HCT116 (cell line): Measurements from ENCODE around the gene OTOA. TPM values are rescaled to one million over a fixed set of nuclear protein-coding genes. Genes with fewer than 3 reads are reported as not detected.
"Not testable (repeated sequence)": the region's sequence is repeated elsewhere in the genome, so short reads cannot be mapped to it uniquely, and the experiment has no call there.

Experiments used
- ATAC-seq: fragments of 200-7000 bp; cut with Tn5 transposase; 2 replicates; pipeline ENCODE4 v1.9.1; 2020; ENCODE audit warnings: mild to moderate bottlenecking, moderate library complexity
- BruUV-seq: library from RNA; stranded (reverse); fragments of 400-500 nt; replicated peaks from 2 replicates; lab custom pipeline; 2021; lab: Mats Ljungman, UMichigan
- CTCF ChIA-PET: fragments of 300-600 bp; sonication (Branson Sonifier 250); formaldehyde crosslinking; loops from one replicate; lab custom pipeline; 2021; ENCODE audit warnings: antibody characterized with exemption; lab: Charles Lee
- POLR2A ChIA-PET: fragments of 300-600, 350-600 bp; sonication (Branson Sonifier 250); formaldehyde crosslinking; loops from one replicate; lab custom pipeline; 2021; ENCODE audit warnings: antibody characterized with exemption; lab: Charles Lee
- RAD21 ChIA-PET, 2 experiments: fragments of 300-600 bp; sonication (Branson Sonifier 250); formaldehyde crosslinking; loops; one replicate each; lab custom pipeline; 2023; ENCODE audit warnings: low total read pairs in 2 of 2; ENCODE audit not compliant: uncharacterized antibody in 2 of 2, unreplicated experiment in 2 of 2, low non-redundant PET in 1 of 2; lab: Charles Lee
- DNase-seq: peaks from one replicate; pipeline ENCODE4 v3.0.0-alpha.2; 2010; ENCODE audit warnings: low read depth, low spot score
- H2AFZ ChIP-seq: fragments of 200-600 bp; shearing (Covaris generic), sonication (generic); 2 replicates; pipeline ENCODE4 v1.6.1; 2017; ENCODE audit warnings: low read depth, mixed run types, mixed read lengths, antibody characterized with exemption, low read length; ENCODE audit not compliant: poor library complexity, severe bottlenecking
- H3K27ac ChIP-seq: 2 replicates; pipeline ENCODE4 v1.5.1; 2012; ENCODE audit warnings: low read depth, low read length
- H3K27me3 ChIP-seq: fragments of 200-600 bp; sonication (generic); 2 replicates; pipeline ENCODE4 v1.6.1; 2016; ENCODE audit warnings: mixed run types, low read length, mixed read lengths; ENCODE audit not compliant: insufficient read depth
- H3K36me3 ChIP-seq, 2 experiments: fragments of 200-500 bp in 1 of 2; fragments of 200-600 bp in 1 of 2; sonication (Bioruptor generic) in 1 of 2; sonication (generic) in 1 of 2; 2 replicates each; pipeline versions ENCODE4 v1.5.1 to v1.6.1; 2014 to 2016; ENCODE audit warnings: low read length in 2 of 2, inconsistent platforms in 1 of 2, mixed read lengths in 1 of 2, mixed run types in 1 of 2; ENCODE audit not compliant: insufficient read depth in 2 of 2, control insufficient read depth in 1 of 2
- H3K4me1 ChIP-seq, 2 experiments: fragments of 200-600 bp in 1 of 2; sonication (generic) in 1 of 2; 2 replicates each; pipeline versions ENCODE4 v1.5.1 to v1.6.1; 2012 to 2017; ENCODE audit warnings: low read length in 2 of 2, inconsistent platforms in 1 of 2, mild to moderate bottlenecking in 1 of 2, mixed read lengths in 1 of 2, mixed run types in 1 of 2, moderate library complexity in 1 of 2; ENCODE audit not compliant: insufficient read depth in 2 of 2, control insufficient read depth in 1 of 2
- H3K4me2 ChIP-seq: fragments of 200-600 bp; sonication (generic); 2 replicates; pipeline ENCODE4 v1.6.1; 2017; ENCODE audit warnings: mixed run types, low read length, mixed read lengths
- H3K4me3 ChIP-seq, 2 experiments: fragments of 200-600 bp in 1 of 2; sonication (generic) in 1 of 2; replicated peaks in 1 of 2; 2 replicates each; pipeline ENCODE4 v1.5.1; 2011 to 2016; ENCODE audit warnings: low read length in 2 of 2, control low read depth in 1 of 2, low read depth in 1 of 2, mild to moderate bottlenecking in 1 of 2, mixed read lengths in 1 of 2, mixed run types in 1 of 2
- H3K79me2 ChIP-seq: fragments of 200-600 bp; sonication (generic); 2 replicates; pipeline ENCODE4 v1.6.1; 2017; ENCODE audit warnings: mild to moderate bottlenecking, mixed run types, low read length, moderate library complexity, mixed read lengths; ENCODE audit not compliant: insufficient read depth
- H3K9ac ChIP-seq: fragments of 200-600 bp; sonication (generic); 2 replicates; pipeline ENCODE4 v1.6.1; 2016; ENCODE audit warnings: low read length, mixed read lengths
- H3K9me2 ChIP-seq: fragments of 200-600 bp; sonication (generic), shearing (Covaris generic); 2 replicates; pipeline ENCODE4 v1.6.1; 2017; ENCODE audit warnings: mixed run types, mild to moderate bottlenecking, moderate library complexity; ENCODE audit not compliant: insufficient read depth
- H3K9me3 ChIP-seq, 2 experiments: fragments of 200-500 bp in 1 of 2; fragments of 200-600 bp in 1 of 2; sonication (Bioruptor generic) in 1 of 2; sonication (generic) in 1 of 2; 2 replicates each; pipeline ENCODE4 v1.6.1; 2014 to 2017; ENCODE audit warnings: low read length in 2 of 2, mixed read lengths in 2 of 2, inconsistent platforms in 1 of 2, low read depth in 1 of 2, mild to moderate bottlenecking in 1 of 2, mixed run types in 1 of 2, moderate library complexity in 1 of 2; ENCODE audit not compliant: control insufficient read depth in 1 of 2, insufficient read depth in 1 of 2
- H4K20me1 ChIP-seq: fragments of 200-600 bp; sonication (generic), shearing (Covaris generic); 2 replicates; pipeline ENCODE4 v1.6.1; 2017; ENCODE audit warnings: mixed run types, mild to moderate bottlenecking, moderate library complexity; ENCODE audit not compliant: insufficient read depth
- ATF3 ChIP-seq: IDR thresholded peaks from 2 replicates; pipeline ENCODE4 v1.6.1; 2012
- CBX3 ChIP-seq: IDR thresholded peaks from 2 replicates; pipeline ENCODE4 v1.6.1; 2012; ENCODE audit warnings: low read depth
- CEBPB ChIP-seq: IDR thresholded peaks from 2 replicates; pipeline ENCODE4 v1.6.1; 2012; ENCODE audit warnings: low read depth
- JUND ChIP-seq: IDR thresholded peaks from 2 replicates; pipeline ENCODE4 v1.6.1; 2012
- POLR2A ChIP-seq: IDR thresholded peaks from 2 replicates; pipeline ENCODE4 v1.7.0; 2011; ENCODE audit warnings: borderline replicate concordance; ENCODE audit not compliant: insufficient read depth, insufficient read length; ENCODE audit errors: extremely low read depth
- POLR2AphosphoS5 ChIP-seq: IDR thresholded peaks from 2 replicates; pipeline ENCODE4 v1.6.1; 2011; ENCODE audit warnings: mild to moderate bottlenecking, low read depth, low read length, moderate library complexity
- RAD21 ChIP-seq: IDR thresholded peaks from 2 replicates; pipeline ENCODE4 v1.6.1; 2012; ENCODE audit warnings: low read depth, mild to moderate bottlenecking
- SIN3A ChIP-seq: IDR thresholded peaks from 2 replicates; pipeline ENCODE4 v1.6.1; 2012; ENCODE audit warnings: low read depth
- SRF ChIP-seq: IDR thresholded peaks from 2 replicates; pipeline ENCODE4 v1.6.1; 2012; ENCODE audit warnings: low read depth
- TCF7L2 ChIP-seq: IDR thresholded peaks from 2 replicates; pipeline ENCODE4 v1.7.0; 2011; ENCODE audit warnings: borderline replicate concordance, inconsistent platforms; ENCODE audit not compliant: insufficient read depth, insufficient read length; ENCODE audit errors: extremely low read depth
- ZNF274 ChIP-seq: fragments of 200-500 bp; sonication (Bioruptor generic); IDR thresholded peaks from 2 replicates; pipeline ENCODE4 v1.6.1; 2014; ENCODE audit warnings: mild to moderate bottlenecking, low read depth, low read length, inconsistent platforms
- intact Hi-C: fragments of 100-400 bp; cut with micrococcal nuclease; formaldehyde crosslinking; loops from 2 replicates; pipeline ENCODE4 v1.10.0; 2022
- total RNA-seq: library from RNA; stranded (reverse); gene quantifications from one replicate; pipeline ENCODE4 v1.2.1, GENCODE V29; 2021; ENCODE audit not compliant: unreplicated experiment
- TF ChIP-seq, protein P1 (sequence below): IDR thresholded peaks from 2 replicates; pipeline ENCODE4 v1.6.1; 2012

The OTOA gene
- total RNA-seq, 1 experiment from 2014 or later, result not detected

GRCh38 chr16:21667575-21667974, 3.8 kb downstream of the OTOA start:
- H3K4me1 ChIP-seq, result no peaks in the 10 kb centered on the region
- H3K27ac ChIP-seq, result no peak overlapping the region
- ChIA-PET RAD21 (no interaction called here), CTCF (no interaction called here)
- no peaks in the 10 kb centered on the region for H3K27me3 ChIP-seq
- H3K36me3 ChIP-seq, result no peaks in the 10 kb centered on the region
- H3K9me3 ChIP-seq, result no peaks in the 10 kb centered on the region
- no peaks in the 10 kb centered on the region for H3K79me2 ChIP-seq
- BruUV-seq, result no TSS peak
- TF ChIP-seq CBX3, result no peak
- TF ChIP-seq JUND, result no peak
- no peak for TF ChIP-seq SIN3A
- TF ChIP-seq SRF, result no peak
- TF ChIP-seq CEBPB, result no peak
- no peak for TF ChIP-seq ZNF274
- TF ChIP-seq POLR2AphosphoS5, result no peak
- TF ChIP-seq, protein P1, sequence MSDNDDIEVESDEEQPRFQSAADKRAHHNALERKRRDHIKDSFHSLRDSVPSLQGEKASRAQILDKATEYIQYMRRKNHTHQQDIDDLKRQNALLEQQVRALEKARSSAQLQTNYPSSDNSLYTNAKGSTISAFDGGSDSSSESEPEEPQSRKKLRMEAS, result no peak
- no peak for TF ChIP-seq POLR2A
- TF ChIP-seq TCF7L2, result no peak
- no peak for TF ChIP-seq ATF3
- TF ChIP-seq, all 23 proteins: peak for 0
- POLR2A ChIA-PET, result no interaction called here
- Histone ChIP-seq H3K9ac (no peak overlapping the region), H3K9me2 (no peaks in the 10 kb centered on the region), H2AFZ (no peak overlapping the region), H3K4me2 (no peak overlapping the region), H4K20me1 (no peaks in the 10 kb centered on the region), H3K4me3 (no peak overlapping the region)
- intact Hi-C loops, result no loop called here
- ATAC-seq (no peak), DNase-seq (no peak)

DNA sequence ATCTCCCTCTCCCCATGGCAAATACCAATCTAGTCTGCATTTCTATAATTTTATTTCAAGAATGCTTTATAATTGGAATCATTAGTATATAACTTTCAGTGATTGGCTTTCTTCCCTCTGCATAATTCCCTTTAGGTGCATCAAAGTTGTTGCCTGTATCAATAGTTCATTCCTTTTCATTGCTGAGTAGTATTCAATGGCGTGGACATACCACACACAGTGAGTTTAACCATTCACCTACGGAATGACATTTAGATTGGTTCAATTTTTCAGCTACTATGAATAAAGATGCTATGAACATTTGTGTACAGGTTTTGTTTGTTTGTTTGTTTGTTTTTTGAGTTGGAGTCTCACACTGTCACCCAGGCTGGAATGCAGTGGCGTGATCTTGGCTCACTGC, 9.7 kb downstream of the OTOA start:
- no peak overlapping the region for H3K27ac ChIP-seq
- H3K9me2 ChIP-seq, result no peaks in the 10 kb centered on the region
- TF ChIP-seq RAD21 (no peak), TCF7L2 (no peak), SIN3A (no peak), CBX3 (no peak)
- TF ChIP-seq, protein P1, result no peak
- H3K4me1 ChIP-seq, result no peaks in the 10 kb centered on the region
- H4K20me1 ChIP-seq, result no peaks in the 10 kb centered on the region
- no peak overlapping the region for H3K9ac ChIP-seq
- intact Hi-C loops, result no loop called here
- ChIA-PET CTCF (no interaction called here), RAD21 (no interaction called here), POLR2A (no interaction called here)
- H3K27me3 ChIP-seq, result no peaks in the 10 kb centered on the region
- DNase-seq, result no peak
- no peak overlapping the region for H3K4me3 ChIP-seq
- H3K79me2 ChIP-seq, result no peaks in the 10 kb centered on the region
- no peaks in the 10 kb centered on the region for H3K36me3 ChIP-seq
- no peak overlapping the region for H2AFZ ChIP-seq
- no peak for ATAC-seq
- H3K4me2 ChIP-seq, result no peak overlapping the region
- no peaks in the 10 kb centered on the region for H3K9me3 ChIP-seq
- no TSS peak for BruUV-seq

DNA sequence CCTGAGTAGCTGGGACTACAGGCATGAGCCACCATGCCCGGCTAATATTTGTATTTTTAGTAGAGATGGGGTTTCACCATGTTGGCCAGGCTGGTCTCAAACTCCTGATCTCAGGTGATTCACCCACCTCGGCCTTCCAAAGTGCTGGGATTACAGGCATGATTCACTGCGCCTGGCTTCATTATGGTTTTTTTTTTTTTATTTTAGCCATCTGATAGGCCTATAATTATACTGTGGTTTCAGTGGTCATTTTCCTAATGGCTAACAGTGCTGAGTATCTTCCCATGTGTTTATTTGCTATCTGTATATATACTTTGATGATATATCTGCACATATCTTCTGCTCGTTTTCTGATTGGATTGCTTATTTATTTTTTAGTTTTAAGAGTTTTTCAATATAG, 10.7 kb downstream of the OTOA start:
- intact Hi-C loops, ATAC-seq, BruUV-seq, CTCF ChIA-PET, H3K4me2 ChIP-seq, RAD21 ChIA-PET, H3K9me3 ChIP-seq, H3K4me3 ChIP-seq, H2AFZ ChIP-seq, DNase-seq, H3K9me2 ChIP-seq, H3K36me3 ChIP-seq, POLR2A ChIA-PET, H3K4me1 ChIP-seq, H3K79me2 ChIP-seq, H3K27me3 ChIP-seq, H3K27ac ChIP-seq, H4K20me1 ChIP-seq, H3K9ac ChIP-seq: not testable (repeated sequence)
